ENCODE data around the gene RHOF.

- no peak for TF ChIP-seq POLR2A (IDR thresholded peaks at IDR 0.05)
- TF ChIP-seq CTCF (IDR thresholded peaks at IDR 0.05): no peak
Observed at GRCh38 chr12:121784460-121784859, 9.0 kb downstream of the RHOF start.

Data from body of pancreas (tissue), 4 donors.